Motor neuron (in vitro differentiated cells): ENCODE data around the gene CXCL6. TPM values are rescaled to one million over a fixed set of nuclear protein-coding genes. Genes with fewer than 3 reads are reported as not detected.

Experiments used
- ATAC-seq, 8 experiments: fragments of 200-7000 bp; cut with Tn5 transposase; replicated peaks in 6 of 8; 2 replicates each; pipeline ENCODE4 v1.8.0; 2021; ENCODE audit warnings: mild to moderate bottlenecking in 8 of 8, moderate library complexity in 8 of 8
- H3K27ac ChIP-seq, 2 donors: fragments of 250-450 bp; sonication (Bioruptor Pico); 2 replicates each; pipeline ENCODE4 v1.9.0; 2021; ENCODE audit warnings: antibody characterized with exemption in 2 of 2, mild to moderate bottlenecking in 2 of 2, moderate library complexity in 1 of 2
- H3K4me1 ChIP-seq, 2 donors: fragments of 250-450 bp; sonication (Bioruptor Pico); replicated peaks in 1 of 2; 2 replicates each; pipeline ENCODE4 v1.6.1; 2021; ENCODE audit warnings: antibody characterized with exemption in 2 of 2, mild to moderate bottlenecking in 2 of 2, moderate library complexity in 1 of 2
- H3K4me3 ChIP-seq, 5 donors: fragments of 250-450 bp; sonication (Bioruptor Pico); 2 replicates each; pipeline ENCODE4 v1.9.0; 2021; ENCODE audit warnings: antibody characterized with exemption in 5 of 5, mild to moderate bottlenecking in 5 of 5, moderate library complexity in 4 of 5
- WGBS, 10 experiments: fragments of 450-650 bp; shearing (Covaris generic); methylation state at CpG; one replicate each; pipeline ENCODE4 v1.0.0; 2022; 5-methylcytosine and 5-hydroxymethylcytosine counted together
- in situ Hi-C, 9 experiments: fragments of 400-800 bp; cut with MboI; loops; one replicate each; pipeline ENCODE4 v1.15.0; 2021; ENCODE audit warnings: low sequenced_read_pairs in 9 of 9, low pct_unique_long_range_greater_than_20kb in 2 of 9; ENCODE audit not compliant: unreplicated experiment in 9 of 9
- total RNA-seq, 8 experiments: library from RNA; unstranded; fragments of 300-600 nt; gene quantifications; 2 replicates each; pipeline versions ENCODE4 v1.2.3 to v1.2.4, GENCODE V29; 2022

Gene CXCL6
- 1 to 10 TPM in 1 of 8 experiments, under 1 TPM in 3, not detected in 4; 0.16 to 6.8 (median 0.28) TPM for total RNA-seq

GRCh38 chr4:73836373-73837279, at the start of gene CXCL6:
TSS of gene CXCL6 (plus strand) at chr4:73836678. CDS start at chr4:73836751, 73 bp downstream.
- in situ Hi-C loops = no loop called here
- 0 to 72% (median 21%) methylated on average over 1 to 13 of the region's 41 CpGs; no CpG with 5 or more reads in 1 of the 10 experiments for WGBS, 10 experiments
- Histone ChIP-seq H3K27ac (no peak within 1 kb of the TSS), H3K4me3 (peak within 1 kb of the TSS; percentile 20 to 26 (median 21)), H3K4me1 (no peaks in the 10 kb centered on the region)
- peak in 7 of 8 experiments; percentile 32 to 98 (median 71) for ATAC-seq

- Histone ChIP-seq H3K4me1 (no peaks in the 10 kb centered on the region), H3K27ac (no peak overlapping the region), H3K4me3 (no peak overlapping the region)
- WGBS, 10 experiments = 0 to 79% (median 57%) methylated on average over 1 to 2 of the region's 2 CpGs; no CpG with 5 or more reads in 1 of the 10 experiments
- no peak for ATAC-seq
- in situ Hi-C loops = no loop called here
Observed at GRCh38 chr4:73788411-73788810, 48.1 kb upstream of the CXCL6 start.

- no peak for ATAC-seq
- no peak overlapping the region for H3K4me3 ChIP-seq
- no peak overlapping the region for H3K27ac ChIP-seq
- in situ Hi-C loops = no loop called here
- no peaks in the 10 kb centered on the region for H3K4me1 ChIP-seq
Observed at GRCh38 chr4:73798842-73799241, 37.6 kb upstream of the CXCL6 start.

GRCh38 chr4:73800206-73800605, 36.3 kb upstream of the CXCL6 start:
- Histone ChIP-seq H3K4me1 (no peaks in the 10 kb centered on the region), H3K27ac (no peak overlapping the region), H3K4me3 (no peak overlapping the region)
- WGBS, 10 experiments = 61 to 95% (median 87%) methylated on average over 2 of the region's 2 CpGs; no CpG with 5 or more reads in 1 of the 10 experiments
- no peak for ATAC-seq
- in situ Hi-C loops = no loop called here

- Histone ChIP-seq H3K4me3 (no peak overlapping the region), H3K4me1 (no peaks in the 10 kb centered on the region), H3K27ac (no peak overlapping the region)
- ATAC-seq = no peak
- in situ Hi-C loops = no loop called here
- WGBS, 10 experiments = 36 to 80% (median 52%) methylated on average over 1 to 2 of the region's 2 CpGs; no CpG with 5 or more reads in 7 of the 10 experiments
Observed at GRCh38 chr4:73801692-73802091, 34.8 kb upstream of the CXCL6 start.

GRCh38 chr4:73803213-73803612, 33.3 kb upstream of the CXCL6 start:
- in situ Hi-C loops = no loop called here
- no peak for ATAC-seq
- Histone ChIP-seq H3K27ac (no peak overlapping the region), H3K4me3 (no peak overlapping the region), H3K4me1 (no peaks in the 10 kb centered on the region)
- WGBS, 10 experiments = 0 to 100% (median 59%) methylated on average over 1 to 3 of the region's 3 CpGs; no CpG with 5 or more reads in 2 of the 10 experiments

- WGBS, 10 experiments = 0 to 100% (median 80%) methylated on average over 1 to 3 of the region's 3 CpGs
- ATAC-seq = no peak
- Histone ChIP-seq H3K4me1 (no peaks in the 10 kb centered on the region), H3K4me3 (no peak overlapping the region), H3K27ac (no peak overlapping the region)
- in situ Hi-C loops = no loop called here
Observed at GRCh38 chr4:73810191-73810590, 26.3 kb upstream of the CXCL6 start.

GRCh38 chr4:73811841-73812240, 24.6 kb upstream of the CXCL6 start:
- Histone ChIP-seq H3K4me1 (no peaks in the 10 kb centered on the region), H3K4me3 (no peak overlapping the region), H3K27ac (no peak overlapping the region)
- 25 to 88% (median 77%) methylated on average over 1 of the region's 1 CpG; no CpG with 5 or more reads in 2 of the 10 experiments for WGBS, 10 experiments
- in situ Hi-C loops = no loop called here
- no peak for ATAC-seq

- WGBS, 10 experiments = 40 to 100% (median 90%) methylated on average over 1 of the region's 1 CpG; no CpG with 5 or more reads in 4 of the 10 experiments
- H3K4me1 ChIP-seq = no peaks in the 10 kb centered on the region
- no peak for ATAC-seq
- no peak overlapping the region for H3K27ac ChIP-seq
- in situ Hi-C loops = no loop called here
- no peak overlapping the region for H3K4me3 ChIP-seq
Observed at GRCh38 chr4:73814679-73815078, 21.8 kb upstream of the CXCL6 start.

GRCh38 chr4:73815145-73815544, 21.3 kb upstream of the CXCL6 start:
- Histone ChIP-seq H3K27ac (no peak overlapping the region), H3K4me1 (no peaks in the 10 kb centered on the region), H3K4me3 (no peak overlapping the region)
- no peak for ATAC-seq
- in situ Hi-C loops = no loop called here
- WGBS, 10 experiments = 11 to 90% (median 48%) methylated on average over 1 of the region's 1 CpG; no CpG with 5 or more reads in 2 of the 10 experiments

- peak in 3 of 8 experiments; percentile 82 to 100 (median 89) for ATAC-seq
- in situ Hi-C loops = no loop called here
- Histone ChIP-seq H3K4me3 (no peak overlapping the region), H3K4me1 (no peaks in the 10 kb centered on the region), H3K27ac (no peak overlapping the region)
- 0 to 80% (median 62%) methylated on average over 1 to 3 of the region's 3 CpGs; no CpG with 5 or more reads in 2 of the 10 experiments for WGBS, 10 experiments
Observed at GRCh38 chr4:73816814-73817213, 19.7 kb upstream of the CXCL6 start.

GRCh38 chr4:73817341-73817740, 19.1 kb upstream of the CXCL6 start:
- ATAC-seq = peak in 1 of 8 experiments; percentile 13
- in situ Hi-C loops = no loop called here
- Histone ChIP-seq H3K4me1 (no peaks in the 10 kb centered on the region), H3K4me3 (no peak overlapping the region), H3K27ac (no peak overlapping the region)
- 11 to 100% (median 100%) methylated on average over 1 of the region's 1 CpG; no CpG with 5 or more reads in 3 of the 10 experiments for WGBS, 10 experiments

GRCh38 chr4:73821325-73821724, 15.2 kb upstream of the CXCL6 start:
- in situ Hi-C loops = no loop called here
- H3K4me1 ChIP-seq = no peaks in the 10 kb centered on the region
- 43 to 100% (median 91%) methylated on average over 2 to 4 of the region's 4 CpGs; no CpG with 5 or more reads in 1 of the 10 experiments for WGBS, 10 experiments

More at GRCh38 chr4:73821325-73821724, 15.2 kb upstream of the CXCL6 start:
- no peak for ATAC-seq
- no peak overlapping the region for H3K4me3 ChIP-seq
- H3K27ac ChIP-seq = no peak overlapping the region
